ENCODE results near the gene KNDC1. TPM values are rescaled to one million over a fixed set of nuclear protein-coding genes. Genes with fewer than 3 reads are reported as not detected.

Gene KNDC1
- total and polyA plus RNA-seq, 2 of the 4 experiments (the other 2 are of a cell fraction), result 0.18 to 1.1 TPM

- H3K18ac ChIP-seq (ENCODE audit: low read depth, low read length), result no peak overlapping the region
These were observed 51.3 kb downstream of the KNDC1 start for GRCh38 chr10:133211141-133211830.

More at GRCh38 chr10:133211141-133211830, 51.3 kb downstream of the KNDC1 start:
- dilution Hi-C loops (cut with HindIII; ENCODE audit: low sequenced_read_pairs, unreplicated experiment), result no loop called here
- H3K4me2 ChIP-seq (ENCODE audit: low read depth, low read length), result no peak overlapping the region
- H4K8ac ChIP-seq (ENCODE audit: low read depth in 2 of 2, low read length in 2 of 2), result no peak overlapping the region
- ATAC-seq (ENCODE audit: low read depth) (no peak), DNase-seq (no peak)
- no peak overlapping the region for H3K27ac ChIP-seq (ENCODE audit: insufficient read depth, low read length)
- no peak overlapping the region for H2AK5ac ChIP-seq (ENCODE audit: low read depth, low read length)
- H2BK120ac ChIP-seq (ENCODE audit: low read depth, low read length), result no peak overlapping the region
- no peaks in the 10 kb centered on the region for H3K79me1 ChIP-seq (ENCODE audit: low read depth in 1 of 2, low read length in 2 of 2)
- H3K14ac ChIP-seq (replicated peaks; ENCODE audit: low read depth, low read length), result no peak overlapping the region
- TF ChIP-seq MAFK (IDR thresholded peaks at IDR 0.05; ENCODE audit: low read depth, low read length) (no peak), RAD21 (IDR thresholded peaks at IDR 0.05; ENCODE audit: low read length) (no peak), MXI1 (IDR thresholded peaks at IDR 0.05; ENCODE audit: borderline replicate concordance, low read depth, low read length) (no peak)
- TF ChIP-seq, protein P1, sequence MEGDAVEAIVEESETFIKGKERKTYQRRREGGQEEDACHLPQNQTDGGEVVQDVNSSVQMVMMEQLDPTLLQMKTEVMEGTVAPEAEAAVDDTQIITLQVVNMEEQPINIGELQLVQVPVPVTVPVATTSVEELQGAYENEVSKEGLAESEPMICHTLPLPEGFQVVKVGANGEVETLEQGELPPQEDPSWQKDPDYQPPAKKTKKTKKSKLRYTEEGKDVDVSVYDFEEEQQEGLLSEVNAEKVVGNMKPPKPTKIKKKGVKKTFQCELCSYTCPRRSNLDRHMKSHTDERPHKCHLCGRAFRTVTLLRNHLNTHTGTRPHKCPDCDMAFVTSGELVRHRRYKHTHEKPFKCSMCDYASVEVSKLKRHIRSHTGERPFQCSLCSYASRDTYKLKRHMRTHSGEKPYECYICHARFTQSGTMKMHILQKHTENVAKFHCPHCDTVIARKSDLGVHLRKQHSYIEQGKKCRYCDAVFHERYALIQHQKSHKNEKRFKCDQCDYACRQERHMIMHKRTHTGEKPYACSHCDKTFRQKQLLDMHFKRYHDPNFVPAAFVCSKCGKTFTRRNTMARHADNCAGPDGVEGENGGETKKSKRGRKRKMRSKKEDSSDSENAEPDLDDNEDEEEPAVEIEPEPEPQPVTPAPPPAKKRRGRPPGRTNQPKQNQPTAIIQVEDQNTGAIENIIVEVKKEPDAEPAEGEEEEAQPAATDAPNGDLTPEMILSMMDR (conservative IDR thresholded peaks at IDR 0.05; ENCODE audit: low read depth, low read length), result no peak
- H2BK20ac ChIP-seq (ENCODE audit: low read depth, low read length), result no peak overlapping the region
- H3K23ac ChIP-seq (ENCODE audit: low read depth, low read length), result no peak overlapping the region
- H2AFZ ChIP-seq (replicated peaks; ENCODE audit: low read length, poor library complexity), result no peak overlapping the region
- H3K9ac ChIP-seq (ENCODE audit: low read depth, low read length), result no peak overlapping the region
- 20% methylated on average over 1 of the region's 25 CpGs; no CpG with 5 or more reads in 1 of the 2 experiments for WGBS, 2 experiments (ENCODE audit: extremely low coverage in 2 of 2, insufficient read length in 1 of 2)
- no peaks in the 10 kb centered on the region for H3K9me1 ChIP-seq (ENCODE audit: insufficient read depth, low read length)
- H3K9me3 ChIP-seq (ENCODE audit: control insufficient read depth, insufficient read depth, low read length), result peaks cover 2% of the 10 kb centered on the region; the same call in 1 of the 2 replicates
- no peak overlapping the region for H3K4me3 ChIP-seq (ENCODE audit: insufficient read depth, low read depth, low read length)
- no peak overlapping the region for H4K91ac ChIP-seq (ENCODE audit: insufficient read depth, low read depth, low read length)
- no TSS peak for BruUV-seq (replicated peaks)
- in situ Hi-C loops (cut with MboI; ENCODE audit: low sequenced_read_pairs), result no loop called here
- no peak overlapping the region for H2BK5ac ChIP-seq (ENCODE audit: low read depth, low read length, poor library complexity, severe bottlenecking)
- H3K4me1 ChIP-seq (ENCODE audit: control insufficient read depth, insufficient read depth, low read length), result no peaks in the 10 kb centered on the region
- H2AK9ac ChIP-seq (replicated peaks; ENCODE audit: low read depth, low read length, poor library complexity), result no peak overlapping the region
- H3K4ac ChIP-seq (ENCODE audit: low read depth, low read length), result no peak overlapping the region
- H4K5ac ChIP-seq (ENCODE audit: low read depth, low read length), result no peak overlapping the region
- no peak overlapping the region for H3K56ac ChIP-seq (ENCODE audit: extremely low read depth, insufficient read depth, low read length)
- H3K27me3 ChIP-seq (ENCODE audit: control insufficient read depth, insufficient read depth, low read length), result no peaks in the 10 kb centered on the region
- CTCF ChIA-PET, result no interaction called here
- H4K20me1 ChIP-seq (ENCODE audit: insufficient read depth, low read length), result no peaks in the 10 kb centered on the region
- H2BK15ac ChIP-seq (ENCODE audit: low read depth, low read length), result no peak overlapping the region
- H3K36me3 ChIP-seq (ENCODE audit: control insufficient read depth, insufficient read depth, low read length), result no peaks in the 10 kb centered on the region
- intact Hi-C loops (cut with micrococcal nuclease), result no loop called here
- POLR2A ChIA-PET (ENCODE audit: unreplicated experiment), result no interaction called here
